BE2C (cell line): ENCODE measurements around the gene CBLN1. TPM values are rescaled to one million over a fixed set of nuclear protein-coding genes. Genes with fewer than 3 reads are reported as not detected.
A peak's percentile ranks its signal among the peaks of the same experiment; 100 is the strongest.

Source experiments
- DNase-seq: peaks from one replicate; pipeline ENCODE4 v3.0.0-alpha.2; 2020
- H3K27me3 ChIP-seq: fragments of 250-450 bp; sonication (Bioruptor Pico); 2 replicates; pipeline ENCODE4 v1.5.1; 2020; ENCODE audit warnings: mild to moderate bottlenecking
- H3K36me3 ChIP-seq: fragments of 250-450 bp; sonication (Bioruptor Pico); 2 replicates; pipeline ENCODE4 v1.5.1; 2020; ENCODE audit warnings: mild to moderate bottlenecking
- H3K4me1 ChIP-seq: fragments of 250-450 bp; sonication (Bioruptor Pico); 2 replicates; pipeline ENCODE4 v1.5.1; 2020
- H3K4me3 ChIP-seq: 2 replicates; pipeline ENCODE4 v1.5.1; 2011; ENCODE audit warnings: low read depth, low read length
- H3K9me3 ChIP-seq: fragments of 250-450 bp; sonication (Bioruptor Pico); 2 replicates; pipeline ENCODE4 v1.5.1; 2020
- CTCF ChIP-seq: IDR thresholded peaks from 2 replicates; pipeline ENCODE4 v1.5.1; 2012; ENCODE audit warnings: mild to moderate bottlenecking, low read depth, low read length
- polyA plus RNA-seq: library from polyadenylated mRNA; unstranded; fragments of >200 nt; gene quantifications from one replicate; pipeline ENCODE4 v1.2.1, GENCODE V29; 2012; ENCODE audit warnings: low read depth, missing spikeins; ENCODE audit not compliant: insufficient read length, insufficient read depth

CBLN1 gene
- polyA plus RNA-seq: 4.8 TPM

GRCh38 chr16:49281480-49281842 is at the start of gene CBLN1:
Gene CBLN1 (minus strand): TSS chr16:49281838. CDS start chr16:49281465, 373 bp downstream.
- Histone ChIP-seq H3K9me3 (no peaks in the 10 kb centered on the region; the same call in 1 of the 2 replicates), H3K36me3 (no peaks in the 10 kb centered on the region), H3K4me3 (peak within 1 kb of the TSS; percentile 76), H3K27me3 (peaks cover 17% of the 10 kb centered on the region), H3K4me1 (peaks cover 5% of the 10 kb centered on the region; the same call in 1 of the 2 replicates)
- no peak for TF ChIP-seq CTCF
- DNase-seq: no peak

- DNase-seq: no peak
Measured at GRCh38 chr16:49330562-49331201, 49.0 kb upstream of the CBLN1 start.

GRCh38 chr16:49328325-49328724 is 46.7 kb upstream of the CBLN1 start:
- no peak overlapping the region for H3K4me3 ChIP-seq
- DNase-seq: no peak
- H3K36me3 ChIP-seq: no peaks in the 10 kb centered on the region
- no peaks in the 10 kb centered on the region for H3K9me3 ChIP-seq
- TF ChIP-seq CTCF: no peak
- no peaks in the 10 kb centered on the region for H3K4me1 ChIP-seq
- no peaks in the 10 kb centered on the region for H3K27me3 ChIP-seq

More at GRCh38 chr16:49330562-49331201, 49.0 kb upstream of the CBLN1 start:
- no peak overlapping the region for H3K4me3 ChIP-seq
- no peaks in the 10 kb centered on the region for H3K27me3 ChIP-seq
- TF ChIP-seq CTCF: no peak
- H3K4me1 ChIP-seq: no peaks in the 10 kb centered on the region
- no peaks in the 10 kb centered on the region for H3K36me3 ChIP-seq
- no peaks in the 10 kb centered on the region for H3K9me3 ChIP-seq

- Histone ChIP-seq H3K9me3 (no peaks in the 10 kb centered on the region), H3K27me3 (no peaks in the 10 kb centered on the region), H3K4me1 (no peaks in the 10 kb centered on the region), H3K36me3 (no peaks in the 10 kb centered on the region), H3K4me3 (no peak overlapping the region)
- no peak for DNase-seq
- no peak for TF ChIP-seq CTCF
Measured at GRCh38 chr16:49327466-49327865, 45.8 kb upstream of the CBLN1 start.

- H3K4me3 ChIP-seq: no peak overlapping the region
- no peak for TF ChIP-seq CTCF
- H3K27me3 ChIP-seq: no peaks in the 10 kb centered on the region
- no peaks in the 10 kb centered on the region for H3K4me1 ChIP-seq
- DNase-seq: no peak
- H3K9me3 ChIP-seq: no peaks in the 10 kb centered on the region
- H3K36me3 ChIP-seq: no peaks in the 10 kb centered on the region
Measured at GRCh38 chr16:49324703-49325102, 43.1 kb upstream of the CBLN1 start.

GRCh38 chr16:49315602-49316001 is 34.0 kb upstream of the CBLN1 start:
- TF ChIP-seq CTCF: no peak
- Histone ChIP-seq H3K9me3 (no peaks in the 10 kb centered on the region), H3K4me3 (no peak overlapping the region), H3K4me1 (no peaks in the 10 kb centered on the region), H3K36me3 (no peaks in the 10 kb centered on the region), H3K27me3 (peaks cover 11% of the 10 kb centered on the region)
- no peak for DNase-seq
